ENCODE results near the gene SGTA. TPM values are rescaled to one million over a fixed set of nuclear protein-coding genes. Genes with fewer than 3 reads are reported as not detected.

The SGTA gene
- total RNA-seq, 4 donors from 2014 or later, result 37.0 to 66.6 (median 47.5) TPM

GRCh38 chr19:2762783-2763496, 20.1 kb downstream of the SGTA start:
- H3K27ac ChIP-seq, result no peak overlapping the region
- H3K27me3 ChIP-seq, result no peaks in the 10 kb centered on the region
- no peak overlapping the region for H3K4me3 ChIP-seq
- no peaks in the 10 kb centered on the region for H3K9me3 ChIP-seq
- peaks cover 0 to 45% (median 20%) of the 10 kb centered on the region in 4 donors for H3K36me3 ChIP-seq
- DNase-seq, result no peak
- TF ChIP-seq CTCF (IDR thresholded peaks at IDR 0.05) (no peak), POLR2A (IDR thresholded peaks at IDR 0.05) (no peak), EP300 (IDR thresholded peaks at IDR 0.05; ENCODE audit: low read depth) (no peak), POLR2AphosphoS5 (IDR thresholded peaks at IDR 0.05) (no peak)
- WGBS, 2 donors (ENCODE audit: low coverage in 1 of 2), result 94% methylated on average over 21 of the region's 23 CpGs; no CpG with 5 or more reads in 1 of the 2 donors
- in situ Hi-C loops (cut with MboI; ENCODE audit: low pct_ligation_motif_present in 1 of 4, low pct_unique_long_range_greater_than_20kb in 1 of 4, low sequenced_read_pairs in 3 of 4) (no loop called here), intact Hi-C loops (cut with DNase I; ENCODE audit: low total_unique reads) (no loop called here)
- no peaks in the 10 kb centered on the region for H3K4me1 ChIP-seq

GRCh38 chr19:2761876-2762782, 20.9 kb downstream of the SGTA start:
- intact Hi-C loops (cut with DNase I; ENCODE audit: low total_unique reads), result no loop called here

GRCh38 chr19:2761309-2761677, 21.8 kb downstream of the SGTA start:
- peaks cover 0 to 45% (median 22%) of the 10 kb centered on the region in 4 donors for H3K36me3 ChIP-seq
- no peaks in the 10 kb centered on the region for H3K4me1 ChIP-seq
- intact Hi-C loops (cut with DNase I; ENCODE audit: low total_unique reads), result no loop called here
- no peaks in the 10 kb centered on the region for H3K9me3 ChIP-seq
- no peak for DNase-seq
- H3K4me3 ChIP-seq, result no peak overlapping the region
- no peaks in the 10 kb centered on the region for H3K27me3 ChIP-seq
- H3K27ac ChIP-seq, result no peak overlapping the region
- in situ Hi-C loops (cut with MboI; ENCODE audit: low pct_ligation_motif_present in 1 of 4, low pct_unique_long_range_greater_than_20kb in 1 of 4, low sequenced_read_pairs in 3 of 4), result no loop called here
- WGBS, 2 donors (ENCODE audit: low coverage in 1 of 2), result 93 to 95% methylated on average over 4 to 16 of the region's 16 CpGs
- no peak for TF ChIP-seq POLR2A (IDR thresholded peaks at IDR 0.05)
- TF ChIP-seq POLR2AphosphoS5 (IDR thresholded peaks at IDR 0.05), result no peak
- no peak for TF ChIP-seq EP300 (IDR thresholded peaks at IDR 0.05; ENCODE audit: low read depth)
- no peak for TF ChIP-seq CTCF (IDR thresholded peaks at IDR 0.05)

More at GRCh38 chr19:2761876-2762782, 20.9 kb downstream of the SGTA start:
- DNase-seq, result no peak
- Histone ChIP-seq H3K27me3 (no peaks in the 10 kb centered on the region), H3K4me3 (no peak overlapping the region), H3K4me1 (no peaks in the 10 kb centered on the region), H3K27ac (no peak overlapping the region), H3K36me3 (peaks cover 0 to 43% (median 20%) of the 10 kb centered on the region in 4 donors), H3K9me3 (no peaks in the 10 kb centered on the region)
- in situ Hi-C loops (cut with MboI; ENCODE audit: low pct_ligation_motif_present in 1 of 4, low pct_unique_long_range_greater_than_20kb in 1 of 4, low sequenced_read_pairs in 3 of 4), result no loop called here
- TF ChIP-seq CTCF (IDR thresholded peaks at IDR 0.05) (no peak), POLR2A (IDR thresholded peaks at IDR 0.05) (no peak), EP300 (IDR thresholded peaks at IDR 0.05; ENCODE audit: low read depth) (no peak), POLR2AphosphoS5 (IDR thresholded peaks at IDR 0.05) (no peak)
- WGBS, 2 donors (ENCODE audit: low coverage in 1 of 2), result 92% methylated on average over 42 of the region's 43 CpGs; no CpG with 5 or more reads in 1 of the 2 donors

- Histone ChIP-seq H3K36me3 (peaks cover 0 to 45% (median 17%) of the 10 kb centered on the region in 4 donors), H3K27me3 (no peaks in the 10 kb centered on the region), H3K27ac (no peak overlapping the region), H3K9me3 (no peaks in the 10 kb centered on the region), H3K4me3 (no peak overlapping the region), H3K4me1 (no peaks in the 10 kb centered on the region)
- in situ Hi-C loops (cut with MboI; ENCODE audit: low pct_ligation_motif_present in 1 of 4, low pct_unique_long_range_greater_than_20kb in 1 of 4, low sequenced_read_pairs in 3 of 4) (no loop called here), intact Hi-C loops (cut with DNase I; ENCODE audit: low total_unique reads) (no loop called here)
- no peak for TF ChIP-seq POLR2AphosphoS5 (IDR thresholded peaks at IDR 0.05)
- TF ChIP-seq EP300 (IDR thresholded peaks at IDR 0.05; ENCODE audit: low read depth), result no peak
- TF ChIP-seq CTCF (IDR thresholded peaks at IDR 0.05), result no peak
- TF ChIP-seq POLR2A (IDR thresholded peaks at IDR 0.05), result no peak
- no peak for DNase-seq
- WGBS, 2 donors (ENCODE audit: low coverage in 1 of 2), result 93% methylated on average over 7 of the region's 7 CpGs; no CpG with 5 or more reads in 1 of the 2 donors
Observed at GRCh38 chr19:2759965-2760364, 23.1 kb downstream of the SGTA start.

All from transverse colon (tissue), 4 donors.